Ramos (cell line): ENCODE data around the gene ASB4.
"Not testable (repeated sequence)": the region's sequence is repeated elsewhere in the genome, so short reads cannot be mapped to it uniquely, and the experiment has no call there.

Experiments used
- in situ Hi-C: fragments of 300-500 bp; cut with MboI; formaldehyde crosslinking; loops from one replicate; pipeline ENCODE4 v1.14.3; 2022; ENCODE audit warnings: low sequenced_read_pairs; ENCODE audit not compliant: unreplicated experiment

The ASB4 gene

DNA sequence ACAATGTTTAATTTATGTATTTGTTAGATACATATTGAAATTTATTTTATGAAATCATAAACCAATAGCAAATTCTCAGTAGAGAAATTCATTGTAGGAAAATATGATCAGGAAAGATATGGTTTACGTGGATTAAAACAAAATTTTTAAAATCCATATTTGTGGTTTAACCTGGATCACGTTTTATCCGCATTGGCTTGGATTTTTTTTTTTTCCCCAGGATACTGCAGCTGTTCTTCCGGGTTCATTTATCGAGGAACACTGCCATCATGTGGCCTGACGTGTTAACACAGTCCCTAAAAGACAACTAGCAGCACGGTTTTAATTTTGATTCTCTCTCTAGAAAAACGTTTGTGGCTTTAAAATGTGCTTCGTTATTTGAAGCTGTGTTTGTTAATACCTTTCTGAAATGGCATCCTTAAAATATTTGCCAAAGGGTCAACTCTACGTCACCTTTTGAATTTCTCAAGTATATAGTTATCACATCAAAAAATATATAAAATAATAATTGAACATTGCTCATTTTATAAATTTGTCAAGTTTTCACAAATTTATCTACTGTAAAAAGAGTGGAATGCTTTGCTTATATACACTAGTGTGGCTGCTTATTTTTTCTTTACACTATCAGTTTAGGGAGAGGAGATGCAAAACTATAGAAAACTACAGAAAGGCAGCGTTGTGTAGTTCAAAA lies 8.7 kb upstream of the ASB4 start:
- in situ Hi-C loops: no loop called here

DNA sequence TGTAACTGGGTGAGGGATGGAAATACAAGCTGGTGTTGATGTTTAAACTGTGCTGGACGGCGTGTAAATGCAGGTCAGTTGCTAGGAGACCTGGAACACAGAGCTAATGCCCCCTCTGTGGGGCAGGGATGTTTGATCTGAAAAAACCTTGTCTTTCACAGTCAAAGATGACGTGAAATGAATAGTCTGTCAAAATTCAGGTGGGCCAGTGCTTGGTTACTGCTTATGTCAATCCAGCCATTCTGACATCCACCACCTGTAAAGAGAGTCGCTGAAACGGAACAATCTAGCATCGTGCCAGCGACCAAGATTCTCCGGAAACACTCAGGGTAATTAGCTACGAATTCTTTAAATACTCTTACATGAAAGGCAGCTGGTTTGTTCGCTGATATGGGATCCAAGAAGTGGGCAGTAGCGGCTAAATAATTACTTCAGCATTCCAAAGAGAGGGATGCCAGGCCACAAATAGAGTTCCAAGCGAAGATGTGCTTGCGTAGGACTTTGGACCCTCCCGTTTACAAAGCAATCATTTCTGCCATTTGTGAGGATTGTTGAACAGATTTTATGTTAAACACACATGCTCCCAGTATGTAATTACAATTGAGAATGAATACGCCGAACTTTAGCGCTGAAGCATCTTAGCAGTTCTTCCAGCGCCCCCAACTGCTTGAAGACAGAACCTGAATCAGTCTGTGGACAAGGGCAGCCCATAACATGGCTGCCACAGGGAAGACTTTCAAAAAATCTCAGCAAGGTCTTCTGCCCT lies 7.3 kb upstream of the ASB4 start:
- in situ Hi-C loops: no loop called here

DNA sequence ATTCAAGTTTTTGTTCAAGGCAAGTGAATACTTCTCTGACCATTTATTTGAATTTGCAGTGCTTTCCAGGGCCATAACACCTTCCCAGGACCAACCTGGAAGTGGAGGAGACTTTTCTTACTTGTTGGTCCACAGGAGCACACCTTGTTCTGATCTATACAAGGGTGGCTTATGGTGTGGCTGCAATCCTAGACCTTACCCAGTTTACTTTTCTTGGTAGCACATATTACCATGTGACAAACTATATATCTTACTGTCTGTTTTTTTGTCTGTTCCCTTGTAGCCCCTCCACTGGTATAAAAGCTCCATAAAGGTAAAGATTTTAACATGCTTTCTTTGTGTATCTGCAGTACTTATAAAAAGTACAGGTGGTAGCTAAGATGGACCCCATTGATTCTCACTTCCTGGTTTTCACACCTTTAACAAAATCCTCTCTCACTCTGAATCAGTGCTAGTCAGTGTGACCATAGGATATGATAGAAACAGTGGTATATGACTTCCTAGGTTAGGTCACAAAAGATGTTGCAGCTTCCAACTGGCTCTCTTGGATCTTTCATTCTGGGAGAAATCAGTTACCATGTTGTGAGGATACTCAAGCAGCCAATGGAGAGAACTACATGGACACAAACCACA lies 5.6 kb upstream of the ASB4 start:
- in situ Hi-C loops: no loop called here

DNA sequence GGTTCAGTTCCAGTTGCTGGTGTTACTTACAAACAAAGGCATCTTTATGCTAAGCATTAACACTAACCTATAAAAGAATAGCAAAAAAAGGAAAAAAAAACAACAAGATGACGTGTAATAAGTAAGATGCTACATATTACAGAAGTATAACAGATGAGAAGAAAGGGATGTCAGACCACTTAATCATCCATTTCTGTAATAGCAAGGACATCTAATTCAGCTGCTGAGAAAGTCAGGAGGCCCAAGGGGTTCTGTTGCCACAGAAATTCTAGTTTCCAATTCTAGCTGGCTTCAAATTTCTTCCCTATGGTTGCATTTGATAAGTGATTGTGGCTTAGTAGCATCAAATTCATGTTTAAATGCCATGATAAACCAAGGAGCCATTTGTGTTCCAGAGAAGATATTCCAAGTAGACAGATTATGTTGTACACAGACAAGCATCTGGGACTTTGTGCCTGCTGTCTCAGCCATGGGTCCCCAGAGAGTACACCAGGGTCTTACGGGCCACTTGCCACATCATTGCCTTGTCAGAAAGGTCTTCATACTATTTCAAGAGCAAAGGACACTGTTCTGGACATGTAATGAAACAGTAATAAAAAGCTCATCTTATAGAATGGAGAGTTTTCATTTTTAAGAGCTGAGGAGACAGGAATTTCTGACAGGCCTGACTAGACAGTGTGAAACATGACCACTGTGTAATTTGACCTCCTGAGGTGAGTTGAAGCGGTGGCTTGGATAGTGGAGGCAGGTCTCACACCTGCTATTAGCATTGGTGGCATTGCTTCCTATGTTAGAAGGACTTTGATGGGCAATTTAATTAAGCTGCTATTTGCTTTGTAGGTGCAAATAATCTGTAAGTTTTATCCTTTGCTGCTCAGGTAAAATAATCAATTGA lies 4.2 kb upstream of the ASB4 start:
- in situ Hi-C loops: no loop called here

DNA sequence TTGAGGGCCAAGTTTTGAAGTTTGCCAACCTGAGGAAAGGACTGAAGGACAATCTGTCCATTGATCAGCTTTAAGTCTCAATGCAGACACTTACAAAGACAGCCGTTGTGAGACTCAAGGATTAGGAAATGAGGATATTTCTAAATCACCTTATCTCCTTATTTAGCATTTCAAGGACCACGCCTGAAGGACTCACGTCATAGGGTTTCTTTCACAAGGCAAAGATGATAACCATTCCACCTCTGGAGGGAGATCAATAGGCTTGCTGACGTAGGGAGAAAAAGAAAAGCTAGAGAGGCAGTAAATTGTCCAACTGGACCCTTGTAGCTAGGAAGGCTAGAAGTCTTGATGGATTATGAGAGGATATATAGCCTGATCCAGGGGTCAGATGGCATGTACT lies 3.3 kb upstream of the ASB4 start:
- in situ Hi-C loops: no loop called here

DNA sequence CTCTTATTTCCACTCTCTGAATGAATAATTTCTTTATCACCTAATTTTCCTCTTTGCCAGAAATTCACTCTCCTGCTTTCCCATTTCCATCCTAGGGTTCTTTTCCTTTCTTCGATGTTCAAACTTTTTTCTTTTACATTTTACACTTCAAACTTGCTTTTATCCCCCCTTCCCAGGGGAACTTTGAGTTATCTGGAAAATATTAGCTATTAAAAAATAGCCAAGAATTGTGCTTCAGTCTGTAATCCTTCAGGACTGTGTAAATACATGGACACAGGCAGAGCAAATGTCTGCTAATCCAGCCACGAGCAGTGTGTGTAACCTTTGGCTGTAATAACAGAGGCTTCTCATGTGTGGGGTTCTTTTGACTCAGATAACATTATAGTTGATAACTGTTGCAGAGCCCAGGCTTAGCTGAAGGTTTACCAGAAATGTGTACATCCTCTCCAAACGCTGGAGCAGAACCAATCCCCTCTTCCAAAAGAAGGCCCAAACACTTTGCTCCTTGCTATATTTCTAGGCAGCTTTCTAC lies 4.6 kb downstream of the ASB4 start:
- in situ Hi-C loops: no loop called here

DNA sequence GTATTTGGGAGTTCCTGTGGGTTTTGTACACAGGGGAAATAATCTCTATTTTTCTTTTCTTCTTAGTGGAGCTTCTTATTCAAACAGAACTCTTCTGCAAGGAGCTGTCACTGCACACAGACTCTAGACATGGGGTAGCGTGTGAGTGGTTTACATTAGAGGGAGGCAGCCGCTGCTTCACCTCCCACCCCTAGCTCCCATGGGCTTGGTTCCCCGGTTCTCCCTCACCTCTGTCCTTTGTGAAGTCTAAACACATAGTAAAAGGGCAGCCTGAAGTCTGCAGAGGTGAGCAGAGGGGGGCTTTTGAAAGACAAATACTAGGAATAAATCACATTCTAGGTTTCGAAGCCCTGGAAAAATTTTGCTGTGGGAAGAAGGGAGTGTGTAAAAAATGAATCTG lies 5.5 kb downstream of the ASB4 start:
- in situ Hi-C loops: no loop called here

DNA sequence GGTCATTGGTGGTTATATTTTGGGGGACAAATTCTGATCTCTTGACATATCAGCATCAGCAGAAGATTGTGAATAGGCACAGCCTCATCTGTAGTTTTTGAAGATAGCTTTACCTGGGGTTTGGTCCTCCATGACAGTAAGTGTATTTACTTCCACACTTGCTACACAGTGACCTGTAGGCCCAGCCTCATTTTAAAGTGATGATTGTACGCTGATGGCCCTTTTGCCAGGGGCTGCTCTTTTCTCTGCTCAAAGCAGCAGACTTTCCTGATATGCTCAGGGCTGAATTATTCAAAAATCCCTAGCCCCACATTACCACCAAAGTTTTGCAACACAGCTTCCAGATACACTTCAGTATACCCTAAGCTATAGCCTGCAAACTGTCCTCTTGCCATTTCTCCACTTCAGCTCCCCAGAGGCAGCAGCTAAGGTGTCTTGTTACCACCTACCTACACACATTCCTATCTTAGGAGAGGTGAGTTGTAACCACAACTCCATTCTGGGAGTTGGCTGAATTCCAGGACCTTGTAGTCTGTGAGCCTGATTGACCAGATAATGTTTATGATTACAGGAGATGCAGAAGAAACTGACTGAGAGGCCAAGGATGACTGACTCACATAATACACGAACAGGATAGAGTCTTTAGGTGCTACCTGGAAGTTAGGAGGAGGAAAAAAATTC lies 6.0 kb downstream of the ASB4 start:
- in situ Hi-C loops: no loop called here

DNA sequence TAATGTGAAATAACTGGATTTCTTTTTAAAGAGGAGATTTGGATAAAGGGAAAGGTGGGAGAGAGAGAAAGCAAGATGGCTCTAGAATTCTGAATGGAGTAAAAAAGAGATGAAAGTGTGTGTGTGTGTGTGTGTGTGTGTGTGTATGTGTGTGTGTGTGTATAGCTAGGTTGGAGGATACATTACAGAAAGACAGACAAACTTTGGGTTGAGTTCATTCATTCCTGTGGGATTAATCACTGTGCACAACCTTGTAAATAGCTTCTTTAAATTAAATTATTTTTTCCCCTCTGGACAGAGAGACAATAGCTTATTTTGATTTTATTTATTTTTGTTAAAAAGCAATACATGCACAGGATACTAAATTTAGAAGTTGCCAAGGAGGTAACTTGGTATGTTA lies 7.5 kb downstream of the ASB4 start:
- in situ Hi-C loops: no loop called here

DNA sequence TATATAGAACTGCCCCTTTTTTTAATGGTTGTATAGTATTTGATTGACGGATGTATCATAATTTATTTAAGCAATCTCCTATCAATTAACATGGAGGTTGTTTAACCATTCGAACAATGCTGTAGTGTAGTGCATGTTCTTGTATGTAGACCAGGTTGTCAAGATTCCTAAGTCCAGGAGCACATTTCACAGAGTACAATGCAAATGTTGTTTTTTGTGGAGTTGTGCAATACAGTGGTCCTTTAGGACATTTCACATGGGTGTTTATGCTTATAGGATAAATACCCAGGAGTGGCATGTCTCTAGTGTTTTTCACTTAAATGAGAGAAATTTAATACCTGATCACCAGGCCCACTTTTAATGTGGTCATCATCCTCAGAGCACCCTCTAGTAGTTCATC lies 8.1 kb downstream of the ASB4 start:
- in situ Hi-C loops: no loop called here

DNA sequence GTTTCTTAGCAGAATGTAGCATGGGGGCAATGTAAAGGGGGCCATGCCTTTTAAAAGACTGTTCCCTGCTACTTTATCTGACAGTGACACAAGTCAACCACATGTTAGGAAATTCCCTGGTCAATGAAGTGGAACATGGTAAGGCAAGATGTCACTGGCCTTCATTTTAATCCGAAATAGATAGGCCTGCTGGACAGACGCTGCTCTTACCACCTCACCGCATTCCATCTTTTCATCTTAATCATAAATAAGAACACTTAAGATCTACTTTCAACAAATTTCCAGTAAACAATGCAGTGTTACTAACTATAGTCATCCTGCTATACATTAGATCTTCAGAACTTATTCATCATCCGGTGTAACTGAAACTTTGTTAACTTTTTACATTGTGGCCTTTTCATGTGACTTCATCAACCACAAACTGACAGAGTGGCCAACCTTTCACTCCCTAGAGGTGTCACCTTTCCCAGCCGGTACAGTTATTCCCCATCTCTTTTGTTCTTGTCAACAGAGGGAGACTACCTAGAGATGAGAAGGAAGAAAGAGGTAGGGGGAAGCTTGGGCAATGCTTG lies 15.6 kb downstream of the ASB4 start:
- in situ Hi-C loops: no loop called here

DNA sequence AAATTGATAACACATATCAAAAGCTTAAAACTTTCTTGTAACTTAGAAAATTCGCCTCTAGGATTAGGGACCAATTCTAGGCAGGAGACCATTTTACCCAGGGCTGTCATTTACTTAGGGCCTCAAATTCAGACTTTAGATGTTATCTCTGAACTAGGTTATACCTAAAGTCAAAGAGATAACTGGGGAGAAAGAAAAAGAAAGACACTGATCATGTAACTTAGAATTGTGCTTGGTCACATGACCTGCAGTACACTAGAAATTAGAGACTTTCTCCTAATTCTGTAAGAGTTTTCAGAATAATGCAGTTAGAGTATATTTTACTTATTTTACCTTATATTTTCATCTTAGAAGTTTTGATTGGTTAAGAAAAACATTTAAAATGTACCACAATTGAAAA lies 16.7 kb downstream of the ASB4 start:
- in situ Hi-C loops: no loop called here

DNA sequence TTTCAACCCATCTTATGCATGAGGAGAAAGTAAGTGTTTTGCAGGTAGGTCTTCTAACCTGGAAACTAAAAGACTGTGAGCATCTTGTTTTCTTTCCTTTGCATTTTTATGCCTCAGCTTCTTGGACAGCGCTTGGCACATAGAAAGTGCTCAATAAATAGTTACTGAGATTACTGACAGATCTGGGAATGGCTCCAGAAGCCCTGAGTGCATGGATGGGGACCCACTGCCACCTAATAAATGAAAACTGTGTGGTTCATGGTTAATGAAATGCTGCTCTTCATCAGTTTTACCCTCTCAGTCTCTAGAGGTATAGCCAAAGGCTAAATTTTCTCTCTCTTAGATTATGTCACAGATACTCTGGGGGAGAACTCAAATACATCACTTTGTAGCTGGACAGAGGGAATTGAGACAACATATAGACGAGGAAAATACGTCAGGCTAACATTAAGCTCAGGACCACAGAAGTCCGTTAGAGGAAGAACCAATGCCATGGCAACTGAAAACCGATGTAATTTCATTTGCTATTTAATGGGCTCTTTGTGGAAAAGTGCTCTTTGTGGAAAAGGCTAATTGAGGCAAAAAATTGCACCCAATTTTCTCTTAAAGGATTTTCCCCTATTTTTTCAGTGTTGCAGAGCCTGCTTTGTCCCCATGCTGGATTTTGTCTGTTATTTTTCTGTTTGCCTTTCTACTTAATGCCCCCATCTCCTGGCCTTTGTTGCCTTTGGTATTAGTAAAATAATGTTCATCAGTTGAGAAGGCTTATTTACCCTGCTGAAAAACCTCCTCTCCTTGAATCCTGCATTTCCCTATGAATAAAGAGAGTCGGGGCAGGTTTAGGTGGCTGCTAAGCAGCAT lies 17.8 kb downstream of the ASB4 start:
- in situ Hi-C loops: no loop called here

DNA sequence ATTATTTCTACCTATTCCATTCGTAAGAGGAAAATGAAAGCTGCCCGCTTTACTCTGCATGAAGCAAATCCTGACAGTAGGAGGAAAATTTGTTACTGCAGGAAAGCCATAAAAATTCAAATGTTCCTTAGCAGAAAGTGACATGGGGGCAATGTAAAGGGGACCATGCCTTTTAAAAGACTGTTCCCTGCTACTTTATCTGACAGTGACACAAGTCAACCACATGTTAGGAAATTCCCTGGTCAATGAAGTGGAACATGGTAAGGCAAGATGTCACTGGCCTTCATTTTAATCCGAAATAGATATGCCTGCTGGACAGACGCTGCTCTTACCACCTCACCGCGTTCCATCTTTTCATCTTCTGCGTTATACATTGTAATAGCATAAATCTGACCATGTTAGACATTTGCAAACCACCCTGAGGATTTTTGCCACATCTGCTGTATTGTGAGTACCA lies 18.4 kb downstream of the ASB4 start:
- in situ Hi-C loops: not testable (repeated sequence)

DNA sequence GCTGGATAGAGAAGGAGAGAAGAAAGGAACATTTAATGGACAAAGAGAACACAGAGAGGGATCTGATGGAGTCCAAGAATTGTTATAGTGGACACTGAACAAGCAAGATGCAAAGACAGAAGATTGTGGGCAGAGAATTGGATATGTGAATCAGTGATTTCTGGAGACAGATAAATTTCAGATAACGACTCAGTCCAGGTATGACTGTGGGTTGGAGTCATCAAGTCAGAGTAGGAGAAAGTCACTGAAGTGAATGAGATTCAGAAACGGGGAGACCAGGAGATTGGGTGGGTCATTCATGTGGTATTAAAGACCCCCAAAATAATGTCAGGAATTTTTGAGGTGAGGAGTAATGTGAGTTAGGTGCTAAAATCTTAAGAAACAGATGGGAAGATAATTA lies 23.0 kb downstream of the ASB4 start:
- in situ Hi-C loops: no loop called here

DNA sequence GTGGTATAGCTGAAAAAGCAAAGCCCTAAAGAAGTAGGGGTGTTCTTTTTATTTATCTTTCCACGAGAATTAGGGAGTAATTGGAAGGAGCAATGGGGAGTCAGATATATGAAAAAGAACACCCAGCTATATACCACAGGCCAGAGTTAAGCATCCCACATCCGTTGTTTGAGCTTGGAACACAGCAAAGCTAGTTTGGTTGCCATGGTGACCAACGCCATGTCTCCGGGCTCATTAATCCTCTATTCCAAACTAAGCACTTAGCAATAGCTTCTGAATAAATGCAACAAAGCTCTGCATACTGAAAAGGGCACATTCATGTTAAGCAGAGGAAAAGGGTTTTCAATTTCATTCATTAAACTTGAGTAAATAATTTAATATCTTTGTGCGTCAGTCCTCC lies 23.5 kb downstream of the ASB4 start:
- in situ Hi-C loops: no loop called here

DNA sequence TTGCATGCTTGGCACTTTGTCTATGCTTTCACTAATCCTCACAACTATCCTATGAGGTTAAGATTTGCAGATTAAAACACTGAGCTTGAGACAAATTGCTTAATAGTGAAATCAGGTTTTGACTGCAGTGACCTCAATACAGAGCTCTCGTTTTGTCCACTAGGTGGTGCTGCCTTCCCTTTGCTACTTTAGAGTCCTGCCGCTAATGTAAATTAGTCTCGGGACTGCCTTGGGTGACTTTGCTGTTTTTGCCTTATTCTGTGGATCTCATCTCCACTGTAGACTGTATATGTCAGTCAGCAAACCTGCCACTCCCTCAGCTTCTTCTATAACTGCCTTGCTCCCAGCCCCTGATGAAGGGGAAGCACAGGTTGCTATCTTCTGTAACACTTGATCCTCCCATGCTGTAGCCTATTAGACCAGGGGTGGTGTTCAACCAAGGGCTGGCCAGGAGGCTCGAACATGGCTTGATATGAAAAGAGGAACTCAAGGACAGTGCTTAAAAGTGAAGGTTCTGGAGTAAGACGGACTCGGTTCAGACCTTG lies 26.0 kb downstream of the ASB4 start:
- in situ Hi-C loops: loop anchor here (10.0 kb wide), 1 partner anchor 173 kb away; no protein-coding TSS in a partner anchor

DNA sequence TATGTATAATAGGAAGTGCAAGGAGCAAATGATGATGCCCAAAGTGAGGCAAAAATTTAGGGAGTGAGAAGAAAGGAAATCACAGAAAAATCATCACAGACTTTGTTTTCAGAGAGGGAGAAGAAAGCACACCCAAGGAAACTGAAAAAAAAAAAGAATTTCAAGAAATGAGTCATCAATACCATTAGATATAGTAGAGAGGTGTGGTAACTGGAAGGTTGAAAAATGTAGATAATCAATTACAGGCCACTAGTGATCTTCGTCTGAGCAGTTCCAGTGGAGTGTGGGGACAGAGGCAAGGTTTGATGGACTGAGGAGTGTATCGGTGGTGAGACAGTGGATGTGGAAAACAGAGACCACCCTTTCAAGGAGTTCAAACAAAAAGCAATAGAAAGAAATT lies 31.7 kb downstream of the ASB4 start:
- in situ Hi-C loops: loop anchor here (10.0 kb wide), 1 partner anchor 167 kb away; no protein-coding TSS in a partner anchor
